Neural cell (in vitro differentiated cells): Measurements from ENCODE around the gene PIGM. TPM values are rescaled to one million over a fixed set of nuclear protein-coding genes. Genes with fewer than 3 reads are reported as not detected.

Source experiments
- H2AFZ ChIP-seq: fragments of 200-600, 300-800 bp; sonication (generic), shearing (Covaris generic); 2 replicates; pipeline ENCODE4 v1.6.0; 2014; ENCODE audit warnings: low read depth, mild to moderate bottlenecking, antibody characterized with exemption, low read length, moderate library complexity
- H3F3A ChIP-seq: fragments of 200-600 bp; shearing (Covaris generic); 2 replicates; pipeline ENCODE4 v1.6.1; 2016; ENCODE audit warnings: mild to moderate bottlenecking, moderate library complexity, mixed read lengths, antibody characterized with exemption, low read length; ENCODE audit not compliant: insufficient read depth, poor library complexity, severe bottlenecking
- H3K27ac ChIP-seq: fragments of 200-600, 300-800 bp; sonication (generic), shearing (Covaris generic); 2 replicates; pipeline ENCODE4 v1.5.1; 2014; ENCODE audit warnings: mild to moderate bottlenecking, low read length, moderate library complexity
- H3K27me3 ChIP-seq: fragments of 300-800, 200-600 bp; sonication (generic), shearing (Covaris generic); 2 replicates; pipeline ENCODE4 v1.6.0; 2014; ENCODE audit warnings: mild to moderate bottlenecking, low read depth, low read length, moderate library complexity; ENCODE audit not compliant: insufficient read depth
- H3K36me3 ChIP-seq: fragments of 300-800, 200-600 bp; sonication (generic), shearing (Covaris generic); 2 replicates; pipeline ENCODE4 v1.5.1; 2014; ENCODE audit warnings: mild to moderate bottlenecking, antibody characterized with exemption, low read length, moderate library complexity; ENCODE audit not compliant: insufficient read depth
- H3K4me2 ChIP-seq: fragments of 300-800, 200-600 bp; sonication (generic), shearing (Covaris generic); 2 replicates; pipeline ENCODE4 v1.6.0; 2014; ENCODE audit warnings: mild to moderate bottlenecking, low read length
- H3K4me3 ChIP-seq: fragments of 300-800, 200-600 bp; sonication (generic), shearing (Covaris generic); 2 replicates; pipeline ENCODE4 v1.5.1; 2014; ENCODE audit warnings: mild to moderate bottlenecking, low read length, moderate library complexity
- H3K79me2 ChIP-seq: fragments of 200-600 bp; shearing (Covaris generic); replicated peaks from 2 replicates; pipeline ENCODE4 v1.6.0; 2014; ENCODE audit warnings: mild to moderate bottlenecking, low read length, moderate library complexity; ENCODE audit not compliant: insufficient read depth
- H3K9ac ChIP-seq: fragments of 300-800, 200-600 bp; sonication (generic), shearing (Covaris generic); 2 replicates; pipeline ENCODE4 v1.6.1; 2016; ENCODE audit warnings: mild to moderate bottlenecking, low read length, mixed read lengths
- H3K9me2 ChIP-seq: fragments of 200-600 bp; shearing (Covaris generic); 2 replicates; pipeline ENCODE4 v1.6.1; 2016; ENCODE audit warnings: mild to moderate bottlenecking, low read length, mixed read lengths; ENCODE audit not compliant: insufficient read depth
- H3K9me3 ChIP-seq: fragments of 200-600, 300-800 bp; sonication (generic), shearing (Covaris generic); 2 replicates; pipeline ENCODE4 v1.6.1; 2016; ENCODE audit warnings: mild to moderate bottlenecking, mixed run types, low read length, moderate library complexity, mixed read lengths
- H4K20me1 ChIP-seq: fragments of 200-600 bp; shearing (Covaris generic); 2 replicates; pipeline ENCODE4 v1.6.1; 2016; ENCODE audit warnings: mild to moderate bottlenecking, mixed run types; ENCODE audit not compliant: insufficient read depth
- CTCF ChIP-seq: fragments of 450-650 bp; IDR thresholded peaks from 2 replicates; pipeline ENCODE4 v1.5.1; 2014; ENCODE audit warnings: antibody characterized with exemption, mild to moderate bottlenecking, moderate library complexity; ENCODE audit not compliant: poor library complexity, severe bottlenecking
- EP300 ChIP-seq: fragments of 450-650 bp; conservative IDR thresholded peaks from 2 replicates; pipeline ENCODE4 v1.6.1; 2014; ENCODE audit warnings: antibody characterized with exemption, mild to moderate bottlenecking, moderate library complexity; ENCODE audit not compliant: poor library complexity, severe bottlenecking
- EZH2 ChIP-seq: fragments of 200-600, 300-800 bp; shearing (Covaris generic), sonication (generic); IDR thresholded peaks from 2 replicates; pipeline ENCODE4 v1.6.1; 2014; ENCODE audit warnings: antibody characterized with exemption, low read length, borderline replicate concordance, mild to moderate bottlenecking; ENCODE audit not compliant: insufficient read depth, poor library complexity, severe bottlenecking
- MXI1 ChIP-seq: fragments of 450-650 bp; conservative IDR thresholded peaks from 2 replicates; pipeline ENCODE4 v1.6.1; 2014; ENCODE audit warnings: antibody characterized with exemption, mild to moderate bottlenecking; ENCODE audit not compliant: poor library complexity, severe bottlenecking
- POLR2AphosphoS5 ChIP-seq: IDR thresholded peaks from 2 replicates; pipeline ENCODE4 v1.6.1; 2012
- RAD21 ChIP-seq: fragments of 450-650 bp; conservative IDR thresholded peaks from 2 replicates; pipeline ENCODE4 v1.6.1; 2014; ENCODE audit warnings: antibody characterized with exemption, mild to moderate bottlenecking, moderate library complexity
- REST ChIP-seq: IDR thresholded peaks from 2 replicates; pipeline ENCODE4 v1.6.1; 2012; ENCODE audit warnings: borderline replicate concordance
- SMC3 ChIP-seq: fragments of 450-650 bp; conservative IDR thresholded peaks from 2 replicates; pipeline ENCODE4 v1.6.1; 2014; ENCODE audit warnings: antibody characterized with exemption, mild to moderate bottlenecking, moderate library complexity; ENCODE audit not compliant: poor library complexity
- TAF1 ChIP-seq: IDR thresholded peaks from 2 replicates; pipeline ENCODE4 v1.6.1; 2012; ENCODE audit warnings: low read depth
- polyA plus RNA-seq: library from polyadenylated mRNA; depleted of rRNA; stranded (reverse); fragments of >200 nt; gene quantifications from 2 replicates; pipeline ENCODE4 v1.2.3, GENCODE V29; 2014

The PIGM gene
- polyA plus RNA-seq, 1 donor from 2014 or later, result 3.8 TPM

- no peaks in the 10 kb centered on the region for H3K27me3 ChIP-seq
- H3K27ac ChIP-seq, result no peak overlapping the region
- H3F3A ChIP-seq, result no peaks in the 10 kb centered on the region
- H3K9me3 ChIP-seq, result no peaks in the 10 kb centered on the region
- no peak overlapping the region for H3K4me2 ChIP-seq
- H3K4me3 ChIP-seq, result no peak overlapping the region
- H3K36me3 ChIP-seq, result no peaks in the 10 kb centered on the region
- H3K9me2 ChIP-seq, result no peaks in the 10 kb centered on the region
- H2AFZ ChIP-seq, result no peak overlapping the region
- H3K79me2 ChIP-seq, result no peaks in the 10 kb centered on the region
- H4K20me1 ChIP-seq, result no peaks in the 10 kb centered on the region
- no peak for TF ChIP-seq CTCF
- TF ChIP-seq TAF1, result no peak
- no peak for TF ChIP-seq MXI1
- TF ChIP-seq POLR2AphosphoS5, result no peak
- TF ChIP-seq SMC3, result no peak
- TF ChIP-seq EZH2, result no peak
- no peak for TF ChIP-seq RAD21
- TF ChIP-seq REST, result no peak
- TF ChIP-seq EP300, result no peak
- no peak overlapping the region for H3K9ac ChIP-seq
These were observed 52.5 kb downstream of the PIGM start for GRCh38 chr1:159979257-159979656.

- no peaks in the 10 kb centered on the region for H3K9me3 ChIP-seq
- TF ChIP-seq REST, result no peak
- TF ChIP-seq SMC3, result no peak
- TF ChIP-seq MXI1, result no peak
- TF ChIP-seq EZH2, result no peak
- TF ChIP-seq RAD21, result no peak
- no peak for TF ChIP-seq TAF1
- TF ChIP-seq POLR2AphosphoS5, result no peak
- TF ChIP-seq CTCF, result no peak
- no peak for TF ChIP-seq EP300
- H3F3A ChIP-seq, result no peaks in the 10 kb centered on the region
- H3K4me3 ChIP-seq, result no peak overlapping the region
- no peak overlapping the region for H3K4me2 ChIP-seq
- H3K27ac ChIP-seq, result no peak overlapping the region
- no peaks in the 10 kb centered on the region for H4K20me1 ChIP-seq
- no peaks in the 10 kb centered on the region for H3K36me3 ChIP-seq
- H3K27me3 ChIP-seq, result no peaks in the 10 kb centered on the region
- H2AFZ ChIP-seq, result no peak overlapping the region
- no peak overlapping the region for H3K9ac ChIP-seq
- no peaks in the 10 kb centered on the region for H3K79me2 ChIP-seq
- H3K9me2 ChIP-seq, result no peaks in the 10 kb centered on the region
These were observed 53.7 kb downstream of the PIGM start for GRCh38 chr1:159978107-159978398.
